Psoas muscle (tissue), 8 donors: Measurements from ENCODE around the gene MYO10. TPM values are rescaled to one million over a fixed set of nuclear protein-coding genes. Genes with fewer than 3 reads are reported as not detected.
"Not testable (repeated sequence)": the region's sequence is repeated elsewhere in the genome, so short reads cannot be mapped to it uniquely, and the experiment has no call there.

Experiments
- ATAC-seq, 4 donors: fragments of 200-7000 bp; cut with Tn5 transposase; one replicate each; pipeline ENCODE4 v1.9.1; 2020; ENCODE audit warnings: moderate library complexity in 3 of 4, mild to moderate bottlenecking in 2 of 4
- DNase-seq, 2 donors: peaks; one replicate each; pipeline ENCODE4 v3.0.0-alpha.2; 2020
- H3K27ac ChIP-seq: fragments of 200-600 bp; one replicate; pipeline ENCODE4 v1.8.0; 2022
- H3K27me3 ChIP-seq, 3 donors: fragments of 200-600 bp in 1 of 3; one replicate each; pipeline versions ENCODE4 v1.6.1 to v1.8.0; 2013 to 2022; ENCODE audit warnings: low read length in 2 of 3, mild to moderate bottlenecking in 2 of 3, moderate library complexity in 1 of 3; ENCODE audit not compliant: insufficient read depth in 3 of 3
- H3K36me3 ChIP-seq, 2 donors: fragments of 200-600 bp in 1 of 2; one replicate each; pipeline versions ENCODE4 v1.6.1 to v1.8.0; 2013 to 2022; ENCODE audit warnings: low read depth in 1 of 2, mild to moderate bottlenecking in 1 of 2, moderate library complexity in 1 of 2; ENCODE audit not compliant: insufficient read depth in 1 of 2
- H3K4me1 ChIP-seq: fragments of 200-600 bp; one replicate; pipeline ENCODE4 v1.8.0; 2022
- H3K4me3 ChIP-seq: fragments of 200-600 bp; one replicate; pipeline ENCODE4 v1.8.0; 2022; ENCODE audit warnings: mild to moderate bottlenecking
- H3K9me3 ChIP-seq: fragments of 200-600 bp; one replicate; pipeline ENCODE4 v1.8.0; 2022
- WGBS, 3 donors: extraction: QIAGEN DNeasy Blood & Tissue Kit; methylation state at CpG; one replicate each; pipeline versions ENCODE4 v1.1.6 to v1.1.7; 2013; 5-methylcytosine and 5-hydroxymethylcytosine counted together
- intact Hi-C, 2 donors: fragments of 100-400 bp; cut with DNase I; formaldehyde crosslinking; loops; one replicate each; pipeline versions ENCODE4 v1.11.0 to v1.14.2; 2022
- polyA plus RNA-seq, 3 donors: library from polyadenylated mRNA; stranded (reverse); fragments of 200-250 nt; gene quantifications; one replicate each; pipeline ENCODE4 v1.2.3, GENCODE V29; 2013
- total RNA-seq, 4 donors: library from RNA; stranded (reverse); fragmentation: NEBNext Ultra II Directional in 2 of 4; extraction: Animal tissue kit (Norgen Biotek cat#: 25700) in 2 of 4; gene quantifications; one replicate each; pipeline versions ENCODE4 v1.2.1 to v1.2.4, GENCODE V29; 2021 to 2023
- TF ChIP-seq, protein P1 (sequence below): fragments of 200-600 bp; IDR thresholded peaks from one replicate; pipeline ENCODE4 v1.8.0; 2022; ENCODE audit warnings: antibody characterized with exemption
- donor health status: healthy with polysubstance abuse.
- donor health status: DM: no; HTN: no; CAD: no; lungs with moderate emphysema.
- donor health status: Bipolar disorder and iron deficiency.
- donor health status: healthy.
- donor health status: DM: yes; HTN: yes; CAD: no.
- donor health status: DM: no; HTN: no; CAD: no.
- donor health status: DM: no; HTN: no; CAD: no.
- donor health status: DM: yes; HTN: yes; CAD: no.

MYO10 gene
- total and polyA plus RNA-seq, 7 donors, result 1.8 to 10.9 (median 10.0) TPM

- TF ChIP-seq, protein P1, sequence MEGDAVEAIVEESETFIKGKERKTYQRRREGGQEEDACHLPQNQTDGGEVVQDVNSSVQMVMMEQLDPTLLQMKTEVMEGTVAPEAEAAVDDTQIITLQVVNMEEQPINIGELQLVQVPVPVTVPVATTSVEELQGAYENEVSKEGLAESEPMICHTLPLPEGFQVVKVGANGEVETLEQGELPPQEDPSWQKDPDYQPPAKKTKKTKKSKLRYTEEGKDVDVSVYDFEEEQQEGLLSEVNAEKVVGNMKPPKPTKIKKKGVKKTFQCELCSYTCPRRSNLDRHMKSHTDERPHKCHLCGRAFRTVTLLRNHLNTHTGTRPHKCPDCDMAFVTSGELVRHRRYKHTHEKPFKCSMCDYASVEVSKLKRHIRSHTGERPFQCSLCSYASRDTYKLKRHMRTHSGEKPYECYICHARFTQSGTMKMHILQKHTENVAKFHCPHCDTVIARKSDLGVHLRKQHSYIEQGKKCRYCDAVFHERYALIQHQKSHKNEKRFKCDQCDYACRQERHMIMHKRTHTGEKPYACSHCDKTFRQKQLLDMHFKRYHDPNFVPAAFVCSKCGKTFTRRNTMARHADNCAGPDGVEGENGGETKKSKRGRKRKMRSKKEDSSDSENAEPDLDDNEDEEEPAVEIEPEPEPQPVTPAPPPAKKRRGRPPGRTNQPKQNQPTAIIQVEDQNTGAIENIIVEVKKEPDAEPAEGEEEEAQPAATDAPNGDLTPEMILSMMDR, result no peak
- no peak for ATAC-seq
- H3K36me3 ChIP-seq, result no peaks in the 10 kb centered on the region
- WGBS, 3 donors, result 51 to 73% (median 62%) methylated on average over 3 of the region's 3 CpGs
- H3K9me3 ChIP-seq, result no peaks in the 10 kb centered on the region
- no peak overlapping the region for H3K4me3 ChIP-seq
- intact Hi-C loops, result no loop called here
- peak overlapping the region; percentile 54 for H3K27ac ChIP-seq
- DNase-seq, result no peak
- H3K27me3 ChIP-seq, result no peaks in the 10 kb centered on the region
- H3K4me1 ChIP-seq, result peaks cover 13% of the 10 kb centered on the region
Measured at GRCh38 chr5:16881251-16881650, 54.8 kb downstream of the MYO10 start.

- 14 to 27% (median 26%) methylated on average over 3 of the region's 3 CpGs for WGBS, 3 donors
- ATAC-seq (peak; percentile 57 to 83 (median 80)), DNase-seq (no peak)
- H3K36me3 ChIP-seq, result no peaks in the 10 kb centered on the region
- H3K9me3 ChIP-seq, result no peaks in the 10 kb centered on the region
- peak overlapping the region; percentile 54 for H3K27ac ChIP-seq
- TF ChIP-seq, protein P1, result no peak
- H3K4me1 ChIP-seq, result peaks cover 7% of the 10 kb centered on the region
- intact Hi-C loops, result no loop called here
- H3K4me3 ChIP-seq, result no peak overlapping the region
- H3K27me3 ChIP-seq, result no peaks in the 10 kb centered on the region
Measured at GRCh38 chr5:16880547-16880946, 55.5 kb downstream of the MYO10 start.

- no peaks in the 10 kb centered on the region for H3K9me3 ChIP-seq
- no peak for DNase-seq
- H3K4me1 ChIP-seq, result peaks cover 7% of the 10 kb centered on the region
- H3K36me3 ChIP-seq, result no peaks in the 10 kb centered on the region
- intact Hi-C loops, result no loop called here
- H3K27me3 ChIP-seq, result no peaks in the 10 kb centered on the region
- ATAC-seq, result peak in 3 of 4 donors; percentile 34 to 76 (median 63)
- TF ChIP-seq, protein P1, result no peak
- WGBS, 3 donors, result 72 to 93% (median 77%) methylated on average over 13 of the region's 13 CpGs
- peak overlapping the region; percentile 54 for H3K27ac ChIP-seq
- H3K4me3 ChIP-seq, result no peak overlapping the region
Measured at GRCh38 chr5:16879650-16880049, 56.4 kb downstream of the MYO10 start.

DNA sequence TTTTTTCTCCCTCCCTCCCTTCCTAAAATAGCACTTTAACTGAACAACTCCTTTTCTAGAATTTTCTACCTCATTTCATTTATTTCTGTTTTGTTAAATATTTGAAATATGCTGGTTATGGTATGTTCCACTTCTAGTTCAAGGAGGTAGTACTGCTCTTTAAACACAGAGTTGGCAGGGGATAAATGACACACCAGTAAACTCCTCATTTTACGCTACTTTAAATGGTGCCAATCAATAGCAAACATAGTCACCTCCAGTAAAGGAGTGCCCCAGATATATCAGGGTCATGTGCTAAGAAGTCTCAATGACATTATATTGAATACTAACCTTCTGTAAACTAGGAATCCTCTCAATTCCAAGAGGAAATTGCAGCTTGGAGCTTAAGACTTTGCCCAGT lies 56.9 kb downstream of the MYO10 start:
- intact Hi-C loops, result no loop called here
- Histone ChIP-seq H3K27ac (peak overlapping the region; percentile 54), H3K9me3 (no peaks in the 10 kb centered on the region), H3K36me3 (no peaks in the 10 kb centered on the region), H3K4me1 (peaks cover 7% of the 10 kb centered on the region), H3K27me3 (no peaks in the 10 kb centered on the region), H3K4me3 (no peak overlapping the region)
- peak in 1 of 4 donors; percentile 6 for ATAC-seq
- DNase-seq, result no peak
- WGBS, 3 donors, result 85 to 97% (median 85%) methylated on average over 1 of the region's 1 CpG
- TF ChIP-seq, protein P1, result no peak

- Histone ChIP-seq H3K27me3 (no peaks in the 10 kb centered on the region), H3K27ac (no peak overlapping the region), H3K9me3 (no peaks in the 10 kb centered on the region), H3K4me1 (peaks cover 7% of the 10 kb centered on the region), H3K4me3 (no peak overlapping the region), H3K36me3 (no peaks in the 10 kb centered on the region)
- intact Hi-C loops, result no loop called here
- TF ChIP-seq, protein P1, result no peak
- ATAC-seq (no peak), DNase-seq (no peak)
- WGBS, 3 donors, result 77 to 88% (median 78%) methylated on average over 9 of the region's 9 CpGs
Measured at GRCh38 chr5:16877267-16877935, 58.7 kb downstream of the MYO10 start.

DNA sequence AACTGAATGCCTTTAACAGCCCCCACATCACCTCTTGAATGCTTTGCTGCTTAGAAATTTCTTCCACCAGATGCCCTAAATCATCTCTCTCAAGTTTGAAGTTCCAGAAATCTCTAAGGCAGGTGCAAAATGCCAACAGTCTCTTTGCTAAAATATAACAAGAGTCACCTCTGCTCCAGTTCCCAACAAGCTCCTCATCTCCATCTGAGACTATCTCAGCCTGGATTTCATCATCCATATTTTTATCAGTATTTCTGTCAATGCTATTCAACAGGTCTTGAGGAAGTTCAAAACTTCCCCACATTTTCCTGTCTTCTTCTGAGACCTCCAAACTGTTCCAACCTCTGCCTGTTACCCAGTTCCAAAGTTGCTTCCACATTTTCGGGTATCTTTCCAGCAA lies 61.7 kb downstream of the MYO10 start:
- DNase-seq, H3K27me3 ChIP-seq, H3K9me3 ChIP-seq, H3K4me3 ChIP-seq, H3K36me3 ChIP-seq, H3K4me1 ChIP-seq, ATAC-seq, H3K27ac ChIP-seq, intact Hi-C loops: not testable (repeated sequence)
- WGBS, 3 donors, result 94 to 97% (median 97%) methylated on average over 1 of the region's 1 CpG
